SK-N-SH (cell line): Measurements from ENCODE around the gene LUC7L3.

Source experiments
- CTCF ChIP-seq: fragments of 200-600 bp; sonication (generic); IDR thresholded peaks from 2 replicates; pipeline ENCODE4 v1.6.1; 2017; ENCODE audit warnings: antibody characterized with exemption, mild to moderate bottlenecking, moderate library complexity
- EP300 ChIP-seq, 2 experiments: IDR thresholded peaks; 2 replicates each; pipeline versions ENCODE4 v1.4.0 to v1.6.1; 2012; ENCODE audit warnings: borderline replicate concordance in 1 of 2, low read depth in 1 of 2, low read length in 1 of 2
- EZH2phosphoT487 ChIP-seq: fragments of 200-600 bp; sonication (generic); IDR thresholded peaks from 2 replicates; pipeline ENCODE4 v1.6.1; 2017; ENCODE audit warnings: low read depth, mixed run types, mild to moderate bottlenecking, antibody characterized with exemption, moderate library complexity, borderline replicate concordance

DNA sequence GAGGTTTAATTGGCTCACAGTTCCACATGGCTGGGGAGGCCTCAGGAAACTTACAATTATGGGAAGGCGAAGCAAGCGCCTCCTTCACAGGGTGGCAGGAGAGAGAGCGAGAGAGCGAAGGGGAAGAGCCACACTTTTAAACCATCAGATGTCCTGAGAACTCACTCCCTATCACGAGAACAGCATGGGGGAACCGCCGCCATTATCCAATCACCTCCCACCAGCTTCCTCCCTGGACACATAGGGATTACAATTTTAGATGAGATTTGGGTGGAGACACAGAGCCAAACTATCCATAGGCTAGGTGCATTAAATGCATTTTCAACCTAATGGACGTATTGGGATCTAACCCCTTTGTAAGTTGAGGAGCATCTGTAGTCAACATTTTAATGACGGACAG, 6.8 kb upstream of the LUC7L3 start:
- TF ChIP-seq CTCF (no peak), EZH2phosphoT487 (no peak), EP300 (IDR thresholded peaks at IDR 0.05; ENCODE audit: borderline replicate concordance in 1 of 2, low read depth in 1 of 2, low read length in 1 of 2) (no peak)
